ENCODE measurements around the gene DEAF1.

The DEAF1 gene

GRCh38 chr11:624705-625635 lies 70.1 kb downstream of the DEAF1 start, which contains the start of gene CDHR5:
TSS of gene CDHR5 (minus strand) at chr11:624955. CDS start at chr11:624902, 53 bp downstream.
- Histone ChIP-seq H3K27me3 (replicated peaks in 2 of 5; ENCODE audit: control insufficient read depth in 4 of 5, insufficient read depth in 5 of 5, low read length in 4 of 5) (peaks cover 0 to 22% (median 2%) of the 10 kb centered on the region in 5 experiments), H3K36me3 (ENCODE audit: control insufficient read depth in 4 of 4, insufficient read depth in 4 of 4, low read length in 3 of 4) (peaks cover 0 to 2% (median 1%) of the 10 kb centered on the region in 4 experiments), H3K9me3 (ENCODE audit: control extremely low read depth in 1 of 5, control insufficient read depth in 4 of 5, insufficient read depth in 2 of 5, low read depth in 1 of 5, low read length in 4 of 5) (no peaks in the 10 kb centered on the region), H3K4me1 (ENCODE audit: control extremely low read depth in 1 of 4, control insufficient read depth in 4 of 4, insufficient read depth in 4 of 4, low read length in 3 of 4) (peaks cover 2 to 19% (median 17%) of the 10 kb centered on the region in 4 experiments), H3K27ac (ENCODE audit: insufficient read depth in 1 of 2, low read depth in 1 of 2, low read length in 2 of 2, poor library complexity in 1 of 2, severe bottlenecking in 2 of 2) (no peak within 1 kb of the TSS), H3K4me3 (ENCODE audit: control insufficient read depth in 1 of 7, extremely low read depth in 1 of 7, insufficient read depth in 4 of 7, low read depth in 2 of 7, low read length in 6 of 7) (no peak within 1 kb of the TSS)
- ChIA-PET CTCF (interaction anchor here (1.3 kb wide), 1 partner anchor 8 kb away, joined by 3 read pairs; no protein-coding TSS in a partner anchor), POLR2A (interaction anchor here (1.0 kb wide), 1 partner anchor 33 kb away, joined by 3 read pairs; no protein-coding TSS in a partner anchor)
- no peak for DNase-seq
- 95% methylated on average over 22 of the region's 33 CpGs for WGBS (ENCODE audit: insufficient coverage)

- Histone ChIP-seq H3K27me3 (replicated peaks in 2 of 5; ENCODE audit: control insufficient read depth in 4 of 5, insufficient read depth in 5 of 5, low read length in 4 of 5) (peaks cover 0 to 22% (median 2%) of the 10 kb centered on the region in 5 experiments), H3K9me3 (ENCODE audit: control extremely low read depth in 1 of 5, control insufficient read depth in 4 of 5, insufficient read depth in 2 of 5, low read depth in 1 of 5, low read length in 4 of 5) (no peaks in the 10 kb centered on the region), H3K36me3 (ENCODE audit: control insufficient read depth in 4 of 4, insufficient read depth in 4 of 4, low read length in 3 of 4) (peaks cover 0 to 3% (median 2%) of the 10 kb centered on the region in 4 experiments), H3K4me3 (ENCODE audit: control insufficient read depth in 1 of 7, extremely low read depth in 1 of 7, insufficient read depth in 4 of 7, low read depth in 2 of 7, low read length in 6 of 7) (no peak overlapping the region), H3K27ac (ENCODE audit: insufficient read depth in 1 of 2, low read depth in 1 of 2, low read length in 2 of 2, poor library complexity in 1 of 2, severe bottlenecking in 2 of 2) (no peak overlapping the region), H3K4me1 (ENCODE audit: control extremely low read depth in 1 of 4, control insufficient read depth in 4 of 4, insufficient read depth in 4 of 4, low read length in 3 of 4) (peaks cover 0 to 15% (median 12%) of the 10 kb centered on the region in 4 experiments)
- ChIA-PET CTCF (interaction anchor here (1.3 kb wide), 1 partner anchor 8 kb away, joined by 3 read pairs; no protein-coding TSS in a partner anchor), POLR2A (no interaction called here)
- 95% methylated on average over 25 of the region's 25 CpGs for WGBS (ENCODE audit: insufficient coverage)
- DNase-seq: no peak
Measured at GRCh38 chr11:623999-624704, 70.9 kb downstream of the DEAF1 start.

GRCh38 chr11:623349-623869 lies 71.6 kb downstream of the DEAF1 start:
- Histone ChIP-seq H3K27me3 (replicated peaks in 2 of 5; ENCODE audit: control insufficient read depth in 4 of 5, insufficient read depth in 5 of 5, low read length in 4 of 5) (peaks cover 0 to 22% (median 2%) of the 10 kb centered on the region in 5 experiments), H3K9me3 (ENCODE audit: control extremely low read depth in 1 of 5, control insufficient read depth in 4 of 5, insufficient read depth in 2 of 5, low read depth in 1 of 5, low read length in 4 of 5) (no peaks in the 10 kb centered on the region), H3K4me1 (ENCODE audit: control extremely low read depth in 1 of 4, control insufficient read depth in 4 of 4, insufficient read depth in 4 of 4, low read length in 3 of 4) (peaks cover 0 to 8% (median 6%) of the 10 kb centered on the region in 4 experiments), H3K4me3 (ENCODE audit: control insufficient read depth in 1 of 7, extremely low read depth in 1 of 7, insufficient read depth in 4 of 7, low read depth in 2 of 7, low read length in 6 of 7) (no peak overlapping the region), H3K36me3 (ENCODE audit: control insufficient read depth in 4 of 4, insufficient read depth in 4 of 4, low read length in 3 of 4) (peaks cover 0 to 8% (median 3%) of the 10 kb centered on the region in 4 experiments), H3K27ac (ENCODE audit: insufficient read depth in 1 of 2, low read depth in 1 of 2, low read length in 2 of 2, poor library complexity in 1 of 2, severe bottlenecking in 2 of 2) (no peak overlapping the region)
- 94% methylated on average over 11 of the region's 15 CpGs for WGBS (ENCODE audit: insufficient coverage)
- ChIA-PET POLR2A (interaction anchor here (0.6 kb wide), 1 partner anchor 13 kb away, joined by 4 read pairs; no protein-coding TSS in a partner anchor), CTCF (interaction anchor here (1.3 kb wide), 1 partner anchor 9 kb away, joined by 3 read pairs; no protein-coding TSS in a partner anchor)
- DNase-seq: no peak

- WGBS (ENCODE audit: insufficient coverage): 93% methylated on average over 23 of the region's 27 CpGs
- peaks cover 0 to 16% (median 3%) of the 10 kb centered on the region in 4 experiments for H3K36me3 ChIP-seq (ENCODE audit: control insufficient read depth in 4 of 4, insufficient read depth in 4 of 4, low read length in 3 of 4)
- H3K4me3 ChIP-seq (ENCODE audit: control insufficient read depth in 1 of 7, extremely low read depth in 1 of 7, insufficient read depth in 4 of 7, low read depth in 2 of 7, low read length in 6 of 7): no peak overlapping the region
- ChIA-PET POLR2A (no interaction called here), CTCF (no interaction called here)
- peaks cover 0 to 11% (median 7%) of the 10 kb centered on the region in 4 experiments for H3K4me1 ChIP-seq (ENCODE audit: control extremely low read depth in 1 of 4, control insufficient read depth in 4 of 4, insufficient read depth in 4 of 4, low read length in 3 of 4)
- no peak overlapping the region for H3K27ac ChIP-seq (ENCODE audit: insufficient read depth in 1 of 2, low read depth in 1 of 2, low read length in 2 of 2, poor library complexity in 1 of 2, severe bottlenecking in 2 of 2)
- no peak for DNase-seq
- H3K27me3 ChIP-seq (replicated peaks in 2 of 5; ENCODE audit: control insufficient read depth in 4 of 5, insufficient read depth in 5 of 5, low read length in 4 of 5): peaks cover 0 to 15% (median 0%) of the 10 kb centered on the region in 5 experiments
- no peaks in the 10 kb centered on the region for H3K9me3 ChIP-seq (ENCODE audit: control extremely low read depth in 1 of 5, control insufficient read depth in 4 of 5, insufficient read depth in 2 of 5, low read depth in 1 of 5, low read length in 4 of 5)
Measured at GRCh38 chr11:621838-622237, 73.2 kb downstream of the DEAF1 start.

- DNase-seq: no peak
- Histone ChIP-seq H3K4me3 (ENCODE audit: control insufficient read depth in 1 of 7, extremely low read depth in 1 of 7, insufficient read depth in 4 of 7, low read depth in 2 of 7, low read length in 6 of 7) (no peak overlapping the region), H3K9me3 (ENCODE audit: control extremely low read depth in 1 of 5, control insufficient read depth in 4 of 5, insufficient read depth in 2 of 5, low read depth in 1 of 5, low read length in 4 of 5) (no peaks in the 10 kb centered on the region), H3K27ac (ENCODE audit: insufficient read depth in 1 of 2, low read depth in 1 of 2, low read length in 2 of 2, poor library complexity in 1 of 2, severe bottlenecking in 2 of 2) (no peak overlapping the region), H3K4me1 (ENCODE audit: control extremely low read depth in 1 of 4, control insufficient read depth in 4 of 4, insufficient read depth in 4 of 4, low read length in 3 of 4) (peaks cover 0 to 14% (median 11%) of the 10 kb centered on the region in 4 experiments), H3K27me3 (replicated peaks in 2 of 5; ENCODE audit: control insufficient read depth in 4 of 5, insufficient read depth in 5 of 5, low read length in 4 of 5) (peaks cover 0 to 10% (median 0%) of the 10 kb centered on the region in 5 experiments), H3K36me3 (ENCODE audit: control insufficient read depth in 4 of 4, insufficient read depth in 4 of 4, low read length in 3 of 4) (peaks cover 0 to 16% (median 3%) of the 10 kb centered on the region in 4 experiments)
- ChIA-PET CTCF (no interaction called here), POLR2A (no interaction called here)
- 89% methylated on average over 37 of the region's 45 CpGs for WGBS (ENCODE audit: insufficient coverage)
Measured at GRCh38 chr11:620935-621814, 73.8 kb downstream of the DEAF1 start.

GRCh38 chr11:620201-620600 lies 74.8 kb downstream of the DEAF1 start:
- no peak overlapping the region for H3K4me3 ChIP-seq (ENCODE audit: control insufficient read depth in 1 of 7, extremely low read depth in 1 of 7, insufficient read depth in 4 of 7, low read depth in 2 of 7, low read length in 6 of 7)
- POLR2A ChIA-PET: no interaction called here

More at GRCh38 chr11:620201-620600, 74.8 kb downstream of the DEAF1 start:
- H3K27me3 ChIP-seq (replicated peaks in 2 of 5; ENCODE audit: control insufficient read depth in 4 of 5, insufficient read depth in 5 of 5, low read length in 4 of 5): peaks cover 0 to under 1% (median 0%) of the 10 kb centered on the region in 5 experiments
- H3K9me3 ChIP-seq (ENCODE audit: control extremely low read depth in 1 of 5, control insufficient read depth in 4 of 5, insufficient read depth in 2 of 5, low read depth in 1 of 5, low read length in 4 of 5): no peaks in the 10 kb centered on the region
- peaks cover 0 to 13% (median 3%) of the 10 kb centered on the region in 4 experiments for H3K36me3 ChIP-seq (ENCODE audit: control insufficient read depth in 4 of 4, insufficient read depth in 4 of 4, low read length in 3 of 4)
- DNase-seq: no peak
- WGBS (ENCODE audit: insufficient coverage): 95% methylated on average over 6 of the region's 13 CpGs
- peaks cover 0 to 18% (median 14%) of the 10 kb centered on the region in 4 experiments for H3K4me1 ChIP-seq (ENCODE audit: control extremely low read depth in 1 of 4, control insufficient read depth in 4 of 4, insufficient read depth in 4 of 4, low read length in 3 of 4)
- H3K27ac ChIP-seq (ENCODE audit: insufficient read depth in 1 of 2, low read depth in 1 of 2, low read length in 2 of 2, poor library complexity in 1 of 2, severe bottlenecking in 2 of 2): no peak overlapping the region
- CTCF ChIA-PET: no interaction called here
